Measurements from ENCODE around the gene HTR7.
"Not testable (repeated sequence)": the region's sequence is repeated elsewhere in the genome, so short reads cannot be mapped to it uniquely, and the experiment has no call there.

The HTR7 gene

DNA sequence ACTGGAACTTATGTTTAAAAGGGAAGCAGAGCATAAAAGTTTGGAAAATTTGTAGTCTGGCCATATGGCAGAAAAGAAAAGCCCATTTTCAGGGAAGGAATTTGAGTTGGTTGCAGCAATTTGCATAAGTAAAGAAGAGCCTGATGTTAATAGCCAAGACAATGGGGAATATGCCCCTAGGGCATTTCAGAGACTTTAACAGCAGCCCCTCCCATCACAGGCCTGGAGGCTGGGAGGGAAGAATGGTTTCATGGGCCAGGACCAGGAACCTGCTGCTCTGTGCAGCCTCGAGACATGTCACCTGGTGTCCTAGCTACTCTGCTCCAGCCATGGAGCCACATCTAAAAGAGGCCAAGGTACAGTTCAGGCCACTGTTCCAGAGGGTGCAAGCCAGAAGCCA, 35.3 kb downstream of the HTR7 start:
- DNase-seq (ENCODE audit: low read depth) = no peak
- TF ChIP-seq, protein P1, sequence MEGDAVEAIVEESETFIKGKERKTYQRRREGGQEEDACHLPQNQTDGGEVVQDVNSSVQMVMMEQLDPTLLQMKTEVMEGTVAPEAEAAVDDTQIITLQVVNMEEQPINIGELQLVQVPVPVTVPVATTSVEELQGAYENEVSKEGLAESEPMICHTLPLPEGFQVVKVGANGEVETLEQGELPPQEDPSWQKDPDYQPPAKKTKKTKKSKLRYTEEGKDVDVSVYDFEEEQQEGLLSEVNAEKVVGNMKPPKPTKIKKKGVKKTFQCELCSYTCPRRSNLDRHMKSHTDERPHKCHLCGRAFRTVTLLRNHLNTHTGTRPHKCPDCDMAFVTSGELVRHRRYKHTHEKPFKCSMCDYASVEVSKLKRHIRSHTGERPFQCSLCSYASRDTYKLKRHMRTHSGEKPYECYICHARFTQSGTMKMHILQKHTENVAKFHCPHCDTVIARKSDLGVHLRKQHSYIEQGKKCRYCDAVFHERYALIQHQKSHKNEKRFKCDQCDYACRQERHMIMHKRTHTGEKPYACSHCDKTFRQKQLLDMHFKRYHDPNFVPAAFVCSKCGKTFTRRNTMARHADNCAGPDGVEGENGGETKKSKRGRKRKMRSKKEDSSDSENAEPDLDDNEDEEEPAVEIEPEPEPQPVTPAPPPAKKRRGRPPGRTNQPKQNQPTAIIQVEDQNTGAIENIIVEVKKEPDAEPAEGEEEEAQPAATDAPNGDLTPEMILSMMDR (IDR thresholded peaks at IDR 0.05; ENCODE audit: low read length, missing control alignments) = no peak
- no peak overlapping the region for H3K4me3 ChIP-seq (replicated peaks; ENCODE audit: low read depth, low read length)

DNA sequence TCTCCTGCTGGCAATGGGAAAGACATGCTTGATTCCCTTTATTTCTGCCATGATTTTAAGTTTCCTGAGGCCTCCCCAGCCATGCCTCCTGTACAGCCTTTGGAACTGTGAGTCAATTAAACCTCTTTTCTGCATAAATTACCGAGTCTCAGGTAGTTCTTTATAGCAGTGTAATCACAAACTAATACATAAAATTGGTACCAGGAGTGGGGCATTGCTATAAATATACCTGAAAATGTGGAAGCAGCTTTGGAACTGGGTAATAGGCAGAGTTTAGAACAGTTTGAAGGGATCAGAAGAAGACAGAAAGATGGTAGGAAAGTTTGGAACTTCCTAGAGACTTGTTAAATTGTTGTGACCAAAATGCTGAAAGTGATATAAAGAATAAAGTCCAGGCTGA, 36.0 kb downstream of the HTR7 start:
- not testable (repeated sequence) for H3K4me3 ChIP-seq (replicated peaks; ENCODE audit: low read depth, low read length); DNase-seq (ENCODE audit: low read depth)

DNA sequence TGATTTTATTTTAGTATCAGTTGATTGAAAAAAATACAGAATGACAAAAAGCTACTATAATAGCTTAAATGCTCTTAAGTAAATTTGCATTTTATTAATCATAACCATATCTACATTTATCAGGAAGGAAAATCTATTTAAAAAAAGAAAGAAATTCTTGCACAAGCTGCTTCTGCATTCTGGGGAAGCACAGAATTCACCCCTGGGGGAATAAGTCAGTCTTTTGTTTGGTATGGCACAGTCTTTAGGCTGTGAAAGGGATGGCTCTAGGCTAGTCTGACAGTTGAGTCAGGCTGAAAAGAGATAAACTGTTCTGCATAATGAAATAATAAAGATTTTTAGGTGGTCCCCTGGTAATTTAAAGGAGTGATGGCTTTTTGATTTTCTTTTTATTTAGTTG, 37.9 kb downstream of the HTR7 start:
- TF ChIP-seq, protein P1 (IDR thresholded peaks at IDR 0.05; ENCODE audit: low read length, missing control alignments) = no peak
- H3K4me3 ChIP-seq (replicated peaks; ENCODE audit: low read depth, low read length) = no peak overlapping the region
- no peak for DNase-seq (ENCODE audit: low read depth)

DNA sequence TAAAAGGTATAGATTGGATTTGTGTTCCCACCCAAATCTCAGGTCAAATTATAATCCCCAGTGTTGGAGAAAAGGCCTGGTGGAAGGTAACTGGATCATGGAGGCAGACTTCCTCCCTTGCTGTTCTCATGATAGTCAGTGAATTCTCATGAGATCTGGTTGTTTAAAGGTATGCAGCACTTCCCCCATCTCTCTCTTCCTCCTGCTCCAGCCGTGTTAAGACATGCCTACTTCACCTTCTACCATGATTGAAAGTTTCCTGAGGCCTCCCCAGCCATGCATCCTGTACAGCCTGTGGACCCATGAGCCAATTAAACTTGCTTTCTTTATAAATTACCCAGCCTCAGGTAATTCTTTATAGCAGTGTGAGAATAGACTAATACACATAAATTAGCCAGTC, 39.1 kb downstream of the HTR7 start:
- TF ChIP-seq, protein P1 (IDR thresholded peaks at IDR 0.05; ENCODE audit: low read length, missing control alignments) = no peak
- no peak for DNase-seq (ENCODE audit: low read depth)

DNA sequence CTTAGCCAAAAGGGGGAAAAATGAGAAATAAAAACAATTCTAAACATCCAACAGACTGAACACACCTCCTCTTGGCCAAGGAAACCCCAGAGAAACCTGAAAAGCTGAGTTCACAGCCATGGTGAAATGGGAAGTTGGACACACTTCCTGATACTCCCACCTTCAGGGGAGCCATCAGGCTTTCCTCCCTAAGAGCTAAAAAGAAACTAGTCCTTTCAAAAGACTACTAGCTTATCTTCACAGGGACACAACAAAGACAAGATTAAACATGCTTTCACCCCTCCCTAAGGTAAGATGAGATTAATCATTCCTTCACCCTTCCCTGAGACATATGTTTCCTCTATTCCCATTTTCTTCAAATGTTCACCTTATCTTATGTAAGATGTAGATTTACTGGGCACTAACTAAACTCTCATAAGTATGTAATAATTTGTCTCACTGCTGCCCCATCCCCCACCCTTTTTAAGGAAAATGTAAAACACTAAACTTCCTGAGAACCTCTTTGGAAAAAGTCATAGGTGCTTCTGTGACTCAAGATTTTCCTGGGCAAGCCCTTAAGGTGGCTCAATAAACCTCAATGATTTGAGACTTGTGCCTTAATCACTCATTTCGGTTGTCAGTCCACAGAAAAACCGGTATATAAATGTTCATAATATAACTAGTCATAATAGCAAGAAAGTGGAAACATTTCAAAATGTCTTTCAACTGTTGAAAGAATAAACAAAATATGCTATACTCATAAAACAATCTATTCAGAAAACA, 40.5 kb downstream of the HTR7 start:
- TF ChIP-seq, protein P1 (IDR thresholded peaks at IDR 0.05; ENCODE audit: low read length, missing control alignments) = no peak
- no peak overlapping the region for H3K4me3 ChIP-seq (replicated peaks; ENCODE audit: low read depth, low read length)
- no peak for DNase-seq (ENCODE audit: low read depth)

More for the DNA sequence above, 39.1 kb downstream of the HTR7 start:
- H3K4me3 ChIP-seq (replicated peaks; ENCODE audit: low read depth, low read length) = no peak overlapping the region

DNA sequence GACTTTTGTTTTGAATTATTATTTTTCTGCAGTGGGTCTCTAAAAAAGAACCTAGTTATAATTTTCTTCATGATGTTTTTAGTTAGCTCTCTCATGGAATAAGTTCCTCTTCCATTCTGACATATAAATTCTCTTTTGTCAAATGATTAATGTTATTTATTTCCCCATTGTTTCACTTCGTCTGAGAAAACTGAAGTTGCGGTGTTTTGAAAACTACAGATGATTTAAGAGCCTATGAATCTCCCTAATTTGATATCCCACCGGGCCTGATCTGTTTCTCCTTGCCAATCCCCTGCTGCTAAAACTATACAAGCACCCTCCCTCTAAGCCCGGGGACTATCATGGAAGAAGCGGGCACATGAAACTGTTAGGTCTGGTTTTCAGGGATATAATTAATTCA, 41.4 kb downstream of the HTR7 start:
- no peak for DNase-seq (ENCODE audit: low read depth)
- H3K4me3 ChIP-seq (replicated peaks; ENCODE audit: low read depth, low read length) = no peak overlapping the region
- TF ChIP-seq, protein P1 (IDR thresholded peaks at IDR 0.05; ENCODE audit: low read length, missing control alignments) = no peak

DNA sequence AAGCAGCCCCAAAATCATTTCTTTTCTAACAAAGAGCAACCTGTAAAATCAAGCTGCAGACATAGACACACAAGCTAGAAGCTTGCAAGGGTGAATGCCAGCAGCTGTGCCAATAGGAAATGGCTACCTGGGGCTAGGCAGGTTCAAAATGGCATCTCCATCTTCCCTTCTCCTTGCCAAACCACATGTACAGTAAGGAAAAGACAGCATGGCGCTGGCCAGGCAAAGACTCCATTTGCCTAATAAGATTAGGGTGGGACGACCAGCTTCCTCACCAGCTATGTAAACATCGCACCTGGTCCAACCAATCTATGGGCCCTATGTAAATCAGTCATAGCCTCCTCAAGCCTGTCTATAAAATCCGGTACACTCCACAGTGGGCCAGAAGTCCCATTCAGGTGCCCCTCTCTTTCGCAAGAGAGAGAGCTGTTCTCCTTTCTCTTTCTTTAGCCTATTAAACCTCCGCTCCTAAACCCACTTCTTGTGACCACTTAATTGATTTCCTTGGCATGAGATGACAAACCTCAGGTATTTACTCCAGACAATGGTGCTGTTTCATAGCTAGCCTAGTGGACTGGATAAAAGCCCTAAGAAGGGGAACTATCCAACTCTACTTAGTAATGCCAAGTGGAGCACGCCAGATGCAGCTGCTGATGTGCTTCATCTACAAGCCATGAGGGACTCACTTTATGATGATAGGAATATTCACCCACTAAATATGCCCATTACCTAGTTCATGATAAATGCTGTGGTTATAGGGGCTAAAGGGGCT, 44.1 kb downstream of the HTR7 start:
- H3K4me3 ChIP-seq (replicated peaks; ENCODE audit: low read depth, low read length) = no peak overlapping the region
- TF ChIP-seq, protein P1 (IDR thresholded peaks at IDR 0.05; ENCODE audit: low read length, missing control alignments) = no peak

DNA sequence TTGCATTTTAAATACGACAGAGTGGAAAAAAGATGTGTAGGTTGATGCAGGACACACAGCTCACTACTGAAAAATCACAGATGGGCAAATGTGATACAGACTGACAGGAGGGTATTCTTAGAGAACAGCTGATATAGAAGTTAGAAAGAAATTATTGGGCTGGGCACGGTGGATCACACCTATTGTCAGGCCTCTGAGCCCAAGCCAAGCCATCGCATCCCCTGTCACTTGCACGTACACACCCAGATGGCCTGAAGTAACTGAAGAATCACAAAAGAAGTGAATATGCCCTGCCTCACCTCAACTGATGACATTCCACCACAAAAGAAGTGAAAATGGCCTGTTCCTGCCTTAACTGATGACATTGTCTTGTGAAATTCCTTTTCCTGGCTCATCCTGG, 50.7 kb downstream of the HTR7 start:
- not testable (repeated sequence) for H3K4me3 ChIP-seq (replicated peaks; ENCODE audit: low read depth, low read length); DNase-seq (ENCODE audit: low read depth)

More for the DNA sequence above, 44.1 kb downstream of the HTR7 start:
- DNase-seq (ENCODE audit: low read depth) = no peak

All from fibroblast of pulmonary artery (primary cell).